Uterus (tissue), 2 donors: Measurements from ENCODE around the gene ADAMTS12.

Experiments
- POLR2A ChIP-seq, 2 donors: fragments of 450-650 bp; IDR thresholded peaks; one replicate each; pipeline ENCODE4 v1.6.1; 2016; ENCODE audit warnings: antibody characterized with exemption in 2 of 2, mild to moderate bottlenecking in 1 of 2, moderate library complexity in 1 of 2
- TF ChIP-seq, protein P1 (sequence below), 4 experiments: fragments of 200-600 bp in 2 of 4; fragments of 450-650 bp in 2 of 4; sonication (generic) in 2 of 4; IDR thresholded peaks; one replicate each; pipeline ENCODE4 v1.5.1; 2016 to 2019; ENCODE audit warnings: antibody characterized with exemption in 4 of 4, mild to moderate bottlenecking in 2 of 4, moderate library complexity in 1 of 4

DNA sequence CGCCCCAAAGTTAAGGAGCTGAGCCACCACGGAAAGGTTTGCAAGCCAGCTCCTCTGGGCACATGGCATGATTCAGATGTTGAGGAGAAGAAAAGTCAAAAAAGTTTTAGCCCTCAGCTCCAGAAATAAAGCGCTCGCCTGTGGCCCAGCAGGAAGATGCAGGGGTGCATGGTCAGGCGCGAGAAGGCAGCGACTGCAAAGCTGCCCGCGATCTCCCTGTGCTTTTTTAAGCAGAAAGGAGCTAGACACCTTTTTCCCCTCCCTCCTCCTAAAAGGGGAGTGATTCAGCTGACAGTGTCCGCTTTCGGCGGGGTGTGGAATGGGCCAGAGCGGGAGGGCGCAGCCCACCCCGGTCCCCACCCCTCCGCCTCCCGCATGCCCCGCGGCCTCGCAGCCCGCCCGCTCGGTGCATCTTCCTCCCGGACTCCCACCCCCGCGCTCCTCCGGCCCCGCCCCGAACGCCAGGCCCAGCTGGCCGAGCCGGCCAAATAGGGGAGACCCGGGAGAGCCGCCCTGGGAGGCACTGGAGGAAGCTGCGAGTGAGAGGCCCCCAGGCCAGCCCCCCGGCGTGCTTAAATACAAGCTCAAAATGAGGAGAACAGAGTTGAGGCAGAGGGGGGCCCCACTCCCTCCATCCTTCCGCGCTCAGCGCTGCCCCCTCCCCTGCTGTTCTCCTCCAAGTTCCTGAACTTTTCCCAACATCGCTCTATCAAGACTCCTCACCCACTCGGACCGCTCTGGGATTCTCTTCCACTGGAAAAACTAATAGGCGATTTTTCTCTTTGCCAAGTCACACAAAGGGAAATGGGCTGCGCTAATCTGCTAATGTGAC, at the start of gene ADAMTS12:
- TF ChIP-seq, protein P1, sequence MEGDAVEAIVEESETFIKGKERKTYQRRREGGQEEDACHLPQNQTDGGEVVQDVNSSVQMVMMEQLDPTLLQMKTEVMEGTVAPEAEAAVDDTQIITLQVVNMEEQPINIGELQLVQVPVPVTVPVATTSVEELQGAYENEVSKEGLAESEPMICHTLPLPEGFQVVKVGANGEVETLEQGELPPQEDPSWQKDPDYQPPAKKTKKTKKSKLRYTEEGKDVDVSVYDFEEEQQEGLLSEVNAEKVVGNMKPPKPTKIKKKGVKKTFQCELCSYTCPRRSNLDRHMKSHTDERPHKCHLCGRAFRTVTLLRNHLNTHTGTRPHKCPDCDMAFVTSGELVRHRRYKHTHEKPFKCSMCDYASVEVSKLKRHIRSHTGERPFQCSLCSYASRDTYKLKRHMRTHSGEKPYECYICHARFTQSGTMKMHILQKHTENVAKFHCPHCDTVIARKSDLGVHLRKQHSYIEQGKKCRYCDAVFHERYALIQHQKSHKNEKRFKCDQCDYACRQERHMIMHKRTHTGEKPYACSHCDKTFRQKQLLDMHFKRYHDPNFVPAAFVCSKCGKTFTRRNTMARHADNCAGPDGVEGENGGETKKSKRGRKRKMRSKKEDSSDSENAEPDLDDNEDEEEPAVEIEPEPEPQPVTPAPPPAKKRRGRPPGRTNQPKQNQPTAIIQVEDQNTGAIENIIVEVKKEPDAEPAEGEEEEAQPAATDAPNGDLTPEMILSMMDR (IDR thresholded peaks at IDR 0.05) = no peak
- TF ChIP-seq POLR2A (IDR thresholded peaks at IDR 0.05) = no peak
